ENCODE measurements around the gene HTR1A. TPM values are rescaled to one million over a fixed set of nuclear protein-coding genes. Genes with fewer than 3 reads are reported as not detected.

Gene HTR1A
- total RNA-seq, 1 experiment from 2014 or later: not detected

DNA sequence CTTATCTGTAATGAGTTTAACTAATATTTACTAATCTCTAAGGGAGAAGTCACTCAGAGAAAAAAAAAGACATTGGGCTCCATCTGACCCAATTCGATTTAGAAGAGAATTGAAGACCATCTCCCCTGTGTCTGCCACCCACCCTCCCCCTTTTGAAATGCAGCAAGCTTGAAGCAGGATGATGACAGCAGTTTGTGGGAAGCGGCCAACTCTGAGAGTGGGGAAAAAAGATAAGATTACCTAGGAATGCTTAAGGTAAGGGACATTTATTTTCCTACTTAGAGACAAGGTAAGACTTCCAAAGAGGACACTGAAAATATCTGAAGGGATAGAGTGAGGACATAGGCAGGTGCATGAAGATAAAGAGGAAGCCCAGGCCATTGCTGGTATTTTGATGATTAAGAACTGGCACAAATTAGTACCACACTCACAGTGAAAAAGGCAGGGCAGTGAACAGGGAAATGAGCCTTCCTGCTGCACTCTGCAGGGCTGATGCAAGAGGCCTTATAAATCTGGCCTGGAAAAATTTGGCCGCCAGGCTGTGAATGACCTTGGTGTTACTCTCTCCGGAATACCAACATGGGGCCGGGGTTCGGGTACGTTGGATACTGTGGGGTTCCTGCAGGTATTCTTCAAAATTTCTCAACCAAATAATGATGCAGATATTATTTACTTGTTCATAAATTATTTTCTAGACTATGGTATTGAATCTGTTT lies 42.3 kb downstream of the HTR1A start:
- Histone ChIP-seq H3K27ac (ENCODE audit: low read depth, low read length, poor library complexity, severe bottlenecking) (no peak overlapping the region), H3K4me3 (ENCODE audit: low read depth, low read length, poor library complexity, severe bottlenecking) (no peak overlapping the region), H3K4me1 (ENCODE audit: insufficient read depth, low read length, poor library complexity, severe bottlenecking) (no peaks in the 10 kb centered on the region), H3K36me3 (ENCODE audit: insufficient read depth, low read length, poor library complexity, severe bottlenecking) (no peaks in the 10 kb centered on the region), H3K9me3 (ENCODE audit: low read depth, low read length, poor library complexity, severe bottlenecking) (no peaks in the 10 kb centered on the region), H3K27me3 (replicated peaks; ENCODE audit: insufficient read depth, low read depth, low read length, poor library complexity) (no peaks in the 10 kb centered on the region)
- intact Hi-C loops (cut with micrococcal nuclease; ENCODE audit: unreplicated experiment): no loop called here
- no peak for DNase-seq (ENCODE audit: low spot score)
- BruUV-seq (replicated peaks): no TSS peak
- TF ChIP-seq, protein P1, sequence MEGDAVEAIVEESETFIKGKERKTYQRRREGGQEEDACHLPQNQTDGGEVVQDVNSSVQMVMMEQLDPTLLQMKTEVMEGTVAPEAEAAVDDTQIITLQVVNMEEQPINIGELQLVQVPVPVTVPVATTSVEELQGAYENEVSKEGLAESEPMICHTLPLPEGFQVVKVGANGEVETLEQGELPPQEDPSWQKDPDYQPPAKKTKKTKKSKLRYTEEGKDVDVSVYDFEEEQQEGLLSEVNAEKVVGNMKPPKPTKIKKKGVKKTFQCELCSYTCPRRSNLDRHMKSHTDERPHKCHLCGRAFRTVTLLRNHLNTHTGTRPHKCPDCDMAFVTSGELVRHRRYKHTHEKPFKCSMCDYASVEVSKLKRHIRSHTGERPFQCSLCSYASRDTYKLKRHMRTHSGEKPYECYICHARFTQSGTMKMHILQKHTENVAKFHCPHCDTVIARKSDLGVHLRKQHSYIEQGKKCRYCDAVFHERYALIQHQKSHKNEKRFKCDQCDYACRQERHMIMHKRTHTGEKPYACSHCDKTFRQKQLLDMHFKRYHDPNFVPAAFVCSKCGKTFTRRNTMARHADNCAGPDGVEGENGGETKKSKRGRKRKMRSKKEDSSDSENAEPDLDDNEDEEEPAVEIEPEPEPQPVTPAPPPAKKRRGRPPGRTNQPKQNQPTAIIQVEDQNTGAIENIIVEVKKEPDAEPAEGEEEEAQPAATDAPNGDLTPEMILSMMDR (conservative IDR thresholded peaks at IDR 0.05; ENCODE audit: low read depth, low read length): no peak
- no peak for TF ChIP-seq EZH2 (IDR thresholded peaks at IDR 0.05; ENCODE audit: borderline replicate concordance, low read depth, low read length, poor library complexity, severe bottlenecking)
- POLR2A ChIA-PET (ENCODE audit: low non-redundant PET): no interaction called here
- CTCF ChIA-PET: no interaction called here

DNA sequence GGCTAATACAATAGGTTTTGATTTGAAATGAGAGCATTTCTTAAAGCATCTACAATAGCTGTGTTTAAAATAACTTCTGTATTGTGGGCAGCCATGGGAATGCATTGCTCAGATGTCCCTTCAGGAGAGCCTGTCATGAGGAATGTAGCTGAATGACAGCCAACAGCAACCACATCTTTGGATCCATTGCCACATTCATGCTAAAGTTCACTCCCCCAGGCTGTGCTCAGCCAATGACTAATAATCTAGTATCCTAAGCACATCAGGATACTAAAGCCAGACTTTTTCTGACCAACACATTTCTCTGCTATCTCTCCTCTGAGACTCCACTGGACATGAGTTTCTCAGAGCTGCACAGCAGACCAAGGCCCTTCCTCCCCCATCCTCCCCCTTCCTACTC lies 45.5 kb downstream of the HTR1A start:
- no peak for TF ChIP-seq EZH2 (IDR thresholded peaks at IDR 0.05; ENCODE audit: borderline replicate concordance, low read depth, low read length, poor library complexity, severe bottlenecking)
- TF ChIP-seq, protein P1 (conservative IDR thresholded peaks at IDR 0.05; ENCODE audit: low read depth, low read length): no peak
- Histone ChIP-seq H3K4me3 (ENCODE audit: low read depth, low read length, poor library complexity, severe bottlenecking) (no peak overlapping the region), H3K27ac (ENCODE audit: low read depth, low read length, poor library complexity, severe bottlenecking) (no peak overlapping the region), H3K9me3 (ENCODE audit: low read depth, low read length, poor library complexity, severe bottlenecking) (no peaks in the 10 kb centered on the region), H3K4me1 (ENCODE audit: insufficient read depth, low read length, poor library complexity, severe bottlenecking) (no peaks in the 10 kb centered on the region), H3K27me3 (replicated peaks; ENCODE audit: insufficient read depth, low read depth, low read length, poor library complexity) (no peaks in the 10 kb centered on the region), H3K36me3 (ENCODE audit: insufficient read depth, low read length, poor library complexity, severe bottlenecking) (no peaks in the 10 kb centered on the region)
- no peak for DNase-seq (ENCODE audit: low spot score)
- ChIA-PET CTCF (no interaction called here), POLR2A (ENCODE audit: low non-redundant PET) (no interaction called here)
- BruUV-seq (replicated peaks): no TSS peak
- intact Hi-C loops (cut with micrococcal nuclease; ENCODE audit: unreplicated experiment): no loop called here

DNA sequence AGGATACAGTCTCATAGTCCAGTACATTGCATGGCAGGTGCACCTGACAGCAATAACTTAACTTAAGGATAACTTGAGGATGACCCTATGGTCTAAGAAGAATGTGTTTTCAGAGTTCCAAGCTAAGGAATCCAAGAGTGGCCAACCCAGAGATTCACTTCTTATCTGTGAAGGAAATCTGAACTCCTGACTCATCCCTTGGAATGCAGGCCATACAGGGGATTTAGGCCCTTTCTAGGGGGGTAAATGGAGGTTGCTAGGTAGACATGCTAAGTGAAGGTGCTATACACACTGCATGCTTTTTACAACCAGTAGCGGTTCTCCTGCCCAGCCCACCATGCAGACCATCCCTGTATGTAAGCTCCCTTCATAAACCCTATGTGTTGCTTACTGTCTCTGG lies 50.4 kb downstream of the HTR1A start:
- H3K36me3 ChIP-seq (ENCODE audit: insufficient read depth, low read length, poor library complexity, severe bottlenecking): no peaks in the 10 kb centered on the region
- POLR2A ChIA-PET (ENCODE audit: low non-redundant PET): no interaction called here
- no peak overlapping the region for H3K27ac ChIP-seq (ENCODE audit: low read depth, low read length, poor library complexity, severe bottlenecking)
- intact Hi-C loops (cut with micrococcal nuclease; ENCODE audit: unreplicated experiment): no loop called here
- H3K4me1 ChIP-seq (ENCODE audit: insufficient read depth, low read length, poor library complexity, severe bottlenecking): no peaks in the 10 kb centered on the region
- H3K9me3 ChIP-seq (ENCODE audit: low read depth, low read length, poor library complexity, severe bottlenecking): no peaks in the 10 kb centered on the region
- BruUV-seq (replicated peaks): no TSS peak
- no peak for DNase-seq (ENCODE audit: low spot score)
- H3K4me3 ChIP-seq (ENCODE audit: low read depth, low read length, poor library complexity, severe bottlenecking): no peak overlapping the region
- no peak for TF ChIP-seq EZH2 (IDR thresholded peaks at IDR 0.05; ENCODE audit: borderline replicate concordance, low read depth, low read length, poor library complexity, severe bottlenecking)
- TF ChIP-seq, protein P1 (conservative IDR thresholded peaks at IDR 0.05; ENCODE audit: low read depth, low read length): no peak
- CTCF ChIA-PET: no interaction called here
- no peaks in the 10 kb centered on the region for H3K27me3 ChIP-seq (replicated peaks; ENCODE audit: insufficient read depth, low read depth, low read length, poor library complexity)

Other genes starting within 250 kb of the HTR1A start
- 0.67 and 1.5 TPM in 2 replicates for gene RNF180, start 203.4 kb upstream of the HTR1A start, total RNA-seq (2021)

All from A673 (cell line).